GM18873 (cell line): Measurements from ENCODE around the gene GPLD1.
"Not testable (repeated sequence)": the region's sequence is repeated elsewhere in the genome, so short reads cannot be mapped to it uniquely, and the experiment has no call there.

Experiments
- ATAC-seq: cut with Tn5 transposase; IDR thresholded peaks from one replicate; pipeline ENCODE4 v1.9.1; 2021; ENCODE audit warnings: mild to moderate bottlenecking, moderate library complexity, moderate number of reproducible peaks; ENCODE audit not compliant: unreplicated experiment, low FRiP score

The GPLD1 gene, protein sequence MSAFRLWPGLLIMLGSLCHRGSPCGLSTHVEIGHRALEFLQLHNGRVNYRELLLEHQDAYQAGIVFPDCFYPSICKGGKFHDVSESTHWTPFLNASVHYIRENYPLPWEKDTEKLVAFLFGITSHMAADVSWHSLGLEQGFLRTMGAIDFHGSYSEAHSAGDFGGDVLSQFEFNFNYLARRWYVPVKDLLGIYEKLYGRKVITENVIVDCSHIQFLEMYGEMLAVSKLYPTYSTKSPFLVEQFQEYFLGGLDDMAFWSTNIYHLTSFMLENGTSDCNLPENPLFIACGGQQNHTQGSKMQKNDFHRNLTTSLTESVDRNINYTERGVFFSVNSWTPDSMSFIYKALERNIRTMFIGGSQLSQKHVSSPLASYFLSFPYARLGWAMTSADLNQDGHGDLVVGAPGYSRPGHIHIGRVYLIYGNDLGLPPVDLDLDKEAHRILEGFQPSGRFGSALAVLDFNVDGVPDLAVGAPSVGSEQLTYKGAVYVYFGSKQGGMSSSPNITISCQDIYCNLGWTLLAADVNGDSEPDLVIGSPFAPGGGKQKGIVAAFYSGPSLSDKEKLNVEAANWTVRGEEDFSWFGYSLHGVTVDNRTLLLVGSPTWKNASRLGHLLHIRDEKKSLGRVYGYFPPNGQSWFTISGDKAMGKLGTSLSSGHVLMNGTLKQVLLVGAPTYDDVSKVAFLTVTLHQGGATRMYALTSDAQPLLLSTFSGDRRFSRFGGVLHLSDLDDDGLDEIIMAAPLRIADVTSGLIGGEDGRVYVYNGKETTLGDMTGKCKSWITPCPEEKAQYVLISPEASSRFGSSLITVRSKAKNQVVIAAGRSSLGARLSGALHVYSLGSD

DNA sequence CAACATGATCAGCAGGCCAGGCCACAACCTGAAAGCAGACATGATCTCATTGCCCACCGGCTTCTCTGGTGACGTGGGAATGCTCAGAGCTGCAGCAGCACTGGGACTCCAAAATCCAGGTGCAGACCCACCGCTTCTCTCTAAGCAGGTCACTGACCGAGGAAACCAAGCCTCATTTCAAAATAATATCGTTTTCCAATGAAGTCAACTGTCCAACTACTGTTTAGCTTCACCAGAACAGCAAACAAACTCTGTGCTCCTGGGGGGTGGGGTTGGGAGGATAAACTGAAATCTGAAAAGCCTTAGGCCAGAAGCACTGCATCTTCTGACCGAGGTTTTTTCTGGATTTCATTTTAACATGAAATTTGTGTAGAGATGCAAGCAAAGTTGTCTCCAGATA lies at the start of gene GPLD1:
GPLD1 (minus strand) TSS at position 109 of the 400 bp plus-strand sequence; CDS start at position 42, 67 bp downstream.
- ATAC-seq, result no peak

DNA sequence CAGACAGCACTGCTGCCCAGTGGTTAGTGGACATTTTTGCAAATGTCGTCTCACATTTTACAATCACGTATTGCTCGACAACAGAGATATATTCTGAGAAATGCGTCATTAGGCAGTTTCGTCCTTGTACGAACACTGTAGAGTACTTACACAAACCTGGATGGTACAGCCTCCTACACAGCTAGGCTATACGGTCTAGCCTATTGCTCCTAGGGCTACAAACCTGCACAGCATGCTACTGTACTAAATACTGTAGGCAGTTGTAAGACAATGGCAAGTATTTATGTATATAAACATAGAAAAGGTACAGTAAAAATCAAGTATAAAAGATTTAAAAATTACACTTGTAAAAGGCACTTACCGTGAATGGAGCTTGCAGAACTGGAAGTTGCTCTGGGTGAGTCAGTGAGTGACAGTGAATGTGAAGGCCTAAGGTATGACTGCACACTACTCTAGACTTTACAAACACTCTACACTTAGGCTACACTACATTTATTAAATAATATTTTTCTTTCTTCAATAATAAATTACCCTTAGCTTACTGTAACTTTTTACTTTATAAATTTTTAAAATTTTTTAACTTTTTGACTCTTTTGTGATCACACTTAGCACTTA lies 48.5 kb upstream of the GPLD1 start:
- no peak for ATAC-seq

DNA sequence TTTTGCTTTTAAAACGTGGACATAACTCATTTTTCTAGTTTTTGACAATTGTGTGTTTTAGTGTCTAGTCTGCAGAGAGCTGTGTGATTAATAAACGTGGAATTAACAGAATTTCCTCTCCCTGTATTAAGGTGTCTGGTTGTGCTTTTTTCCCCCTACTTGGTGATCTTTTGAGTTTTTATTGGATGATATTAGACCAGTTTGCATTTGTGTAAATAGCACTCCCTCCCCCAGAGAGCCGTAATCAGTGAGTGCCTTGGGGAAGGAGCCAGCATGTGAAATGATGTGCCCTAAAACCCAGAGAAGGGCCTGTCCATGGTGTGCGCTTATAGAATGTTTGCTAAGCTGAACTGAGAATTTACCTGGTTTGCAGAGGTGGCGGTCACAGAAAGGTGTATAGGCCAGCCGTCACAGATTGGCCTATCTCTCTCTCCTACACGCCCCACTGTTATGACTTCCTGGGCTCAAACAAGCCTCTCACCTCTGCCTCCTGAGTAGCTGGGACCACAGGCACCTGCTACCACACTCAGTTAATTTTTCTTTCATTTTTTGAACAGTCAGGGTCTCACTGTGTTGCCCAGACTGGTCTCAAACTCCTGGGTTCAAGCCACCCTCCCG lies 47.8 kb upstream of the GPLD1 start:
- no peak for ATAC-seq

DNA sequence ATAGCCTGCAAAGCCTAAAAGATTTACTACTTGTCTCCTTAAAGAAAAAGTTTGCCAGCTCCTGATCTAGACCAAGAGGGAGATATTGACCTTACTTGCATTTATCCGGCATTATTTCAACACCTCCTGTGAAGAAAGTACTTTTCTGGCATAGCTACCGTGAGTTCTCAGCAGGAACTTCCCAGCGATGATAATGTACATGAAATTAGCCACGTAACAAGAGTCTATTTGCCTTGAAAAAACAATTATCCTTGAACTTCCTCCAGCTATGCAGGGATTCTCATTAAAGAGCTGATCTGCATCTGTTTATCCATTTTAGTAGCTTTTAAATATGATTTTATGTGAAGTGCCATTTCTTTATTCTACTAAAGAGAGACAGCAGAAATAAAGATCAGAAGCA lies 47.1 kb upstream of the GPLD1 start:
- no peak for ATAC-seq

DNA sequence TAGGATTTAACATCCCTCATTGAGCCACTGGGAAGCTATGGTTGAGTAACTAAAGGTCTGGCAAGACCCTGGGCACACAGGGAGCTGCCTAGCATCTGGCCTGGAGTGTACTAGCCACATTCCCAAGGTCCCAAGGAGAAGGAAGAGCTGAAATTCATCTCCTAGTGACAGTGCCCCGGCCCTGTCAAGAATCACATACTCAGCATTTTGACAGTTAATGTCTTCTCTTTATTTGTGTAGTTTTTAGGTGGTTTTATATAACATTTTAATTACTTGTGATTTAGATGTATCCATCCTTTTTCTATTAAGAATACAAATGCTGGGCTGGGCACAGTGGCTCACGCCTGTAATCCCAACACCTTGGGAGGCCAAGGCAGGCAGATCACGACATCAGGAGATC lies 45.8 kb upstream of the GPLD1 start:
- no peak for ATAC-seq

DNA sequence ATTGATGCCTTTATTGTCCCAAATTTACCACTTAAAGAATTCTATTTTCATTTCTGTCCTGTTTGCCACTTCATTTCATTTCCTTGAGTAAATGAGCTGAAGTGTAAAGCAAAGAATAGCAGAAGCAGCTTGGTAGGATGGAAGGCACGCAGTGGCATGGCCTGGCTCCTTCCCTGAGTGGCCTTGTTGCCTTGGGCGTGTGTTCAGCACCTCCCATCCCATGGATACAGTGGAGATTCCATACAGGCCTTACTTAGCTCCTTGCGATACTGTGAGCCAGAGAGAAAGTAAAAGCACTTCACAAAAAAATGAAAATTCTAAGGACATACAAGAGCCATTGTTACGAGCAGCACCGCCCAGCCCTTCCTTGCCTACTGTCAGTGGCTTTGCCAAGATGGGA lies 45.0 kb upstream of the GPLD1 start:
- ATAC-seq, result no peak

DNA sequence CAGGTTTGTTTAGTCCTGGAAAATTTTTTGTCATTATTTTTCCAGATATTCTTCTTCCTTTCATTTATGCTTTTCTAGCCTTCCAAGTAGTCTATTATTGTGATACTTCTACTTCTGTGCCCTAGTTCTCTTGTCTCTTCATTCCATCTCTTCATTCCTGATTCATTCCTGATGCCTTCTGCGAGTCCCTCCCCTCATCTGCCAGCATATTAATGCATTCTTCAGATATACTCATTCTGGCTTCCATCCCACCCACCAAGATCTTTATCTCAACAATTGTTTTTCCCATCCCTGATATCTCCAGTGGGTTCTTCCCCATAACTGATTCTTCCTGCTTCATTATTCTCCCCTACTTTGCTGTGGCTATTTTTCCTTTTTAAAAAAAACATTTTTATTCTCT lies 40.6 kb upstream of the GPLD1 start:
- ATAC-seq, result no peak

DNA sequence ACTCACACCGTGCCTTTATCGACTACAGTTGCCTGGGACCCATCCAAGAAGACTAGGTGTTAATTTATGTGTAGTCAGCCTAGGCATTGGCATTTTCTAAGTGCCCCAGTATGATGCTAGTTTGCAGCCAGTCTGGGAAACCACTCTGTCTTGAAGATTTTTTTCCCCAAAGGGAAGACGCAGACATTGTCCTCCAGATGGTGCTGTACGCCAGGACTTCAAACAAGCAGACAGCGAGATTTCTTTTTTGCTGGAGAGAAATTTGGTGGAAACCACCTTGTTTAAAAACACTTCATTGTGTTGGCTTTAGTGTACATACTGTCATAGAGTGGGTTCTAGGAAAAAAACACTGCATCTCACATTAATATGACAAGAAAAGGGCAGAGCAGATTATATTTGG lies 35.4 kb upstream of the GPLD1 start:
- no peak for ATAC-seq

DNA sequence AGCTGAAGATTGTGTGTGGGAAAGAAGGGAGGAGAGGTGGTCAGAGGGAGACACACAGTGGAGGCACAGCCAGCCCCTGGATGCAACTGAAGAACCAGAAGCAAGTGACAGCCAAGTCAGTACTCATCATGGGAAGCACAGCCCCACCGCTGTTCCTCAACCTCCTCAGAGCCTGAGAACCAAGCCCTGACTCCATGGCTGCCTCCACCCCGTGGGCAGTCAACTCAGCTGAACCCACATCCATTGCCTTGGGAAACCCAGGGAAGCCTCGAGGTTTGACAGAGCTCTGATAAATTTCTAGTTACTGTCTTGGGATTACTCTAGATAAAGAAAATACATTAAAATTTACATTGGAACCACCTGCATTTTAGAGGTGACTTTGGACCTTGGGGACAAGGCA lies 35.0 kb upstream of the GPLD1 start:
- ATAC-seq, result no peak

DNA sequence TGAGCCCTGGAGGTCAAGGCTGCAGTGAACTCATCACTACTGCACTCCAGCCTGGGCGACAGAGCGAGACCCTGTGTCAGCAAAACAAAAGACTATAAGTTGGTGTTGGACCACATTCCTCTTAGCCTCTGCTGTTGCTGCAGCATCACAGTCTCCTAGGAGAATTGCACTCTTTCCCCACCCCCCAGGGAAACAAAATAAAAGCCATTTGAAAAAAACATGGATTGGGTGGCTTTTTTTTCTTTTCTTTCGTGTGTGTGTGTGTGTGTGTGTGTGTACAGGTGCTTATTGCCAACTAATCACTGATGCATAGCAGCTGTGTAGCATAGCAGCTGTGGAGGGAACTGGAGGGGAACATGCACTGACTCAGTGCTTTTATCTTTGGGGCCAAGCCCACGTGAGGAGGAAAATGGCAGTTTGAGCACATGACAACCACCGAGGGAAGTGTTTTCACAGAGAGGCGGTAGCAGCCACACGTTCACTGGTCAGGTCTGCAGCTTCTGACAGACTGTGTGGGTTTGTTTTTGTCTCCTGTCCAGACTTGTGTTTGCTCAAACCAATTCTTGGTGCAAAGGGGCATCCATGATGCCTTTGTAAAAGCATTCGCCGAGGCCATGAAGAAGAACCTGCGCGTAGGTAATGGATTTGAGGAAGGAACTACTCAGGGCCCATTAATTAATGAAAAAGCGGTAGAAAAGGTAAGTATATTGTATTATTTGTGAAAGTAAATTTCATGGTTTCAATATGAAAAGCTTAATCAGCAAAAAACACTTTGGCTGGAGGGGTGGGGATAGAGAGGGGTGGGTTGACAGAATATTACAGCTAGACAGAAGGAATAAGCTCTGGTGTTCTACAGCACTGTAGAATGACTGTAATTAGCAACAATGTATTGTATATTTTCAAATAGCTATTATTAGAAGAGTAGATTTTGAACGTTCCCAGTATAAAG lies 33.1 kb upstream of the GPLD1 start:
- ATAC-seq, result peak; percentile 35

DNA sequence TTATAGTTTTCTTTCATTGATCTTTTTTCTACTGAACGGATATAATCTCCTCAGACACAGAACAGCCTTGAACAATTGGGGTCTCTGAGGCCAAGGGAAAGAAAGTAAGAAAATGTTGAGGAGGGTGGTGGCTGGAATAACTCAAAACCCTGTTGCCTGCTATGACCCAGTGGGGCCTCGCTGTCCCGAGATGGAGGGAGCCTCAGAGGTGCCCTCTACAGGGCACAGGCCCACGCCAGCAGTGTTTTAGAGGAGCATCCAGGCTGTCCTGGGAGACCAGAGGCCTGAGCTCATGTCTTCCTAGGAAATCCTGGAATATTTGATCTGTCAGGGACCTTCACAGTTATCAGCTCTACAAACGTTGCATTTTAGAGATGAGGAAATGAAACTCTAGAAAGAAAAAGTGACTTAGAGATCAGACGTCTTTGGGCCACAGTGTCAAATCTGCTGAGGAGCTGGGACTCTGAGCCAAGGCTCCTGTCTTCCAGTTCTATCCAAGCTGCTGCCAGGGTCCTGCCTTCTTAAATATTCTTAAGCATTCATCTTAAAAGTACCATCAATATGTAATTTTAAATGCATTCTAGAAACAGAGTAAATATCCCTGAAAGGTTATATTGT lies 31.7 kb upstream of the GPLD1 start:
- peak; percentile 42 for ATAC-seq

DNA sequence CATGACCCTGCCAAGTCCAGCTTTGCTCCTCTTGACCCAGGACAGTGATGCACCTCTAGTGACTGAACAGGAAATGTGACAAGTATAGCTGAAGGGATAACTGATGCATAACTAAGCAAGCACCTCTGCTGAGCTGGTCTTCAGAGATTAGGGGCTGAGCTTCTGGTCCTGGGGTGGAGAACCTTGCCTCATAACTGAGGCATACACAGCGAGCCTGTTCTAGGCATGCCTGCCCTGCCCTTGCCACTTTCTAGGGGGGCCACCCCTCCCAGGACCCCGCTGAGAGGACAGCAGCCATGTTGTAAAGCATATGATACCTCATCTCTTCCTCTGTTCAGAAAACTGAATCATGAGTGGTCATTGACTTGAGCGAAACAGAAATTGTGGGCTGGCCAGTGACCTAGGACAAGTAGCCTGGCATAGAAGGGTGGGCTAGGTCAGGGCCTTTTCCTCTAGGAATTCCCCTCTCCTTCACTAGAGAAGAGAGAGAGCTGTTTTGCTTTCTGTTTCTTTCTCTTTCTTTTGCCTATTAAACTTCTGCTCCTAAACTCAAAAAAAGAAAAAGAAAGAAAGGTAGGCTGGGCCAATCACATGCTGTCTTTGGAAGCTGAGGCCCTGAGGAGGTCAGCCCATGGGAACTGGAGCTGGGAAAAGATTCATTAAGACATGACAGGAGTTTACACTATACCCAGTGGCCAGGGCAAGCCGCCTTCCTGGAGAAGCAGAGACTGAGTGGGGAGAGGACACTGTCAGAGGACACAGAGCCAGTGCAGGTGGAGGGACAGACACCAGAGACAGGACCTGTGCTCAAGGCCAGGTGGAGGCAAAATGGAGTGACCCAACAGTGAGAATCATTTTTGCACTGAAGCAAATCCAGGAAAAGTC lies 28.5 kb upstream of the GPLD1 start:
- ATAC-seq, result peak; percentile 81

DNA sequence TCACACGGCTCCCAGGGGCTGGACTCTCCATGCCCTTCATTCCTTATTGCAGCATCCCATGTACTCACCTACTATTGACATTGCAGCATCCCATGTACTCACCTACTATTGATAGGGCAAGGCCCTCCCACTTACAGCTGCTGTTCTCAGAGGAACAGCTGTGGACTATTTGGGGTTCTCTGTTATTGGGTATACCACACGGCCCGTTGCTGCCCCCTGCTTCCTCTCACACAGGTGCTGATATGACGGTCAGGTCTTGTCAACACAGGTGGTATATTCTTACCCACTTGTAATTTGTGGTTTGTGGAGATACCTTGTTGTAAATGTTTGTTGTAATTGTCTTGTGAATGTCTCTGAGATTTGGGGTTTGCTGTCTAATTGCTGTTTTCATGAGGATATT lies 24.2 kb upstream of the GPLD1 start:
- no peak for ATAC-seq

DNA sequence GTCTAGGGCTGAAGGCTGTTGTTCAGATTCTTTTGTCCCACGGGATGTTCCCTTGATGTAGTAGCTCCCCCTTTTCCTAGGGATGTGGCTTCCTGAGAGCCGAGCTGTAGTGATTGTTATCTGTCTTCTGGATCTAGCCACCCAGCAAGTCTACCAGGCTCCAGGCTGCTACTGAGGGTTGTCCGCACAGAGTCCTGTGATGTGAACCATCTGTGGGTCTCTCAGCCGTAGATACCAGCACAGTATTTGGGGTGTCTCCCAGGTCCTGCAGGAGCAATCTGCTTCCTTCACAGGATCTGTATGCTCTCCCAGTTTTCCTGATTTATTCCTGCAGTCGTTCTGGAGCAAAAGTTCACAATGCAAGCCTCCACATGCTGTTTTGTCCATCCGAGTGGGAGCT lies 22.6 kb upstream of the GPLD1 start:
- not testable (repeated sequence) for ATAC-seq

DNA sequence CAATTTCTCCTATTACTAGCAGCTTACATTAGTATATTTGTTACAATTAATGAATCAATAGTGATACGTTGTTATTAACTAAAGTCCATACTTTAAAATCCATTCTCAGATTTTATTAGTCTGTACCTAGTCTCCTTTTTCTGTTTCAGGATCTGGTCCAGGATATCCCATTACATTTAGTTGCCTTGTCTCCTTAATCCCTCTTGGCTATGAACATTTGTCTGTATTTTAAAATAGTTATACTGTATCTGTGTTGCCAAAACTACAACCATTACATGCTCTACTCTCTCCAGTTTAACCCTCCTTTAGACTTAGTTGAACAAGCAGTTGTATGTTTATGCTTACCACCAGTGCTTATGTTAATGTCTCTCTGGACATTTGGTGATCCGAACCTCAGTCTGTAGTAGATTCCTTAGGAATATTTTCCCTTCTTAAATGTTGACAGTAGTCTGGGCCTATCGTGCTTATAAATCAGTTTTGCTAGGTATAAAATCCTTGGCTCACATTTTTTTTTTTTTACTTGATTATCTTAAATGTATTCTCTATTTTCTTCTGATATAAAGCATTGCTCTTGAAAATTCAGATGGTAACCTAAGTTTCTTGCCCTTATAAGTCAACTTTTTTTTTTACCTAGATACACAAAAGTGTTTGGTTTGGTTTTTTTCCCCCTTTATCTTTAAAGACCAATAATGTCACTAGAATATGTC lies 17.6 kb upstream of the GPLD1 start:
- ATAC-seq, result no peak

DNA sequence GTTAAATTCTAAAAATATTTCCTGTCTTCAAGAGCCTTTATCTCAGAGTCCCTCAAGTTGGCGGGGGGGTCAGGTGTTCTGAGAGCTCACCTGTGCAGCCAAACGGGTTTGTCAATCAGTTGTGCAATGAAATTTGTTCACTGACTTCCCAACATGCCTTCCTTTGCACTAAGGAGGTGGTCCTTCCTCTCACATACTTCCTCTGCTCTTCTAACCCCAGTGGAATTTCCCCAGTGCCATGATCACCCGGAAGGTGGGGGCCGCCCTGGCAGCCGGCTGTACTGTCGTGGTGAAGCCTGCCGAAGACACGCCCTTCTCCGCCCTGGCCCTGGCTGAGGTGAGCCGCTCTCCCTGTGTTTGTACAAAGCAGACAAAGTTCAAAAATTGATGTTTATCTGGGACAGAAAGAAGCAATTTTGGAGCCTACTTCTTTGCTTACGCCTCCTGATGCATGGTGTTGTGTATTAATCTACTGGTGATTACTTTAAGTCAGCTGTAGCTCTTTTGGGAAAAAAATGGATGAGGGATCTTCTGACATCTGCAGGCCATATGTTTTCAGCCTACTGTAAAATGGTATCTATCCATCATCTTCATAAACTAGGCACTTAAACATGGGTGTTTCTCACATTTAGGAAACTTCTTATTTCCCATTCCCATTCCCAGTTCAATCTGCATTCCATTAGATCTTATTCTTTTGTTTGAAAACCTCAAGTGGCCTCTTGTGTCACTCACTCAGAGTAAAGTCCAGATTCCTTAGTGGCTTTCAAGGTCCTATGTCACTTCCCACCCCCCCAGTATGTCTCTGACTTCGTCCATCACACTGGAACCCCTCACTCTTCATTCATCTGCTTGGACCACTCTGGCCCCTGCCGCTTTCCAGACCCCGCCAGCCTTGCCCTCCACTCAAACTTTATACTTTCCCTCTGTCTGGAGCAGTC lies 15.5 kb upstream of the GPLD1 start:
- no peak for ATAC-seq

DNA sequence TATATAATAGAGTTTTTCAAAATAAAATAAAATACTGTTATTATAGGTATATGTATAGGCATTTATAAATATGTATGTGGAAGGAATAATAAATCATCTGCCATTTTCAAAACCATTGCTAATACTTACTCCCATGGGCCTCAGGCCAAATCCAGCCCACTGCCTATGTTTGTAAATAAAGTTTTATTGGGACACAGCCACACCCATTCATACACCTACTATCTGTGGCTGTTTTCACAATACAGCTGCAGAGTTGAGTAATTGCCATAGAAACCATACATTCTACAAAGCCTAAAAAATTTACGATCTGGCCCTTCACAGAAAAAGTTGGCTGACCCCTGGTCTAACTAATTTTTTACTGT lies 14.9 kb upstream of the GPLD1 start:
- no peak for ATAC-seq
